Small intestine (tissue), 7 donors: ENCODE results near the gene UVSSA. TPM values are rescaled to one million over a fixed set of nuclear protein-coding genes. Genes with fewer than 3 reads are reported as not detected.

Experiments
- DNase-seq, 2 donors: peaks; one replicate each; pipeline versions ENCODE4 v3.0.0 to v3.0.0-alpha.2; 2013
- FAIRE-seq: peaks from 2 replicates; lab custom pipeline; 2012; peaks lifted over from hg19 to GRCh38; lab: Jason Lieb, UNC
- H3K27ac ChIP-seq, 3 donors: one replicate each; pipeline ENCODE4 v1.5.1; 2013; ENCODE audit warnings: low read length in 2 of 3, mild to moderate bottlenecking in 2 of 3, control low read depth in 1 of 3, inconsistent platforms in 1 of 3, low read depth in 1 of 3, moderate library complexity in 1 of 3
- H3K27me3 ChIP-seq, 3 donors: one replicate each; pipeline ENCODE4 v1.6.1; 2013; ENCODE audit warnings: low read length in 3 of 3, inconsistent platforms in 1 of 3; ENCODE audit not compliant: control insufficient read depth in 3 of 3, insufficient read depth in 3 of 3
- H3K36me3 ChIP-seq, 3 donors: one replicate each; pipeline ENCODE4 v1.6.1; 2013; ENCODE audit warnings: low read length in 3 of 3, inconsistent platforms in 1 of 3, low read depth in 1 of 3, mild to moderate bottlenecking in 1 of 3, moderate library complexity in 1 of 3; ENCODE audit not compliant: control insufficient read depth in 3 of 3, insufficient read depth in 2 of 3
- H3K4me1 ChIP-seq, 3 donors: one replicate each; pipeline ENCODE4 v1.6.1; 2013; ENCODE audit warnings: low read length in 2 of 3, inconsistent platforms in 1 of 3, low read depth in 1 of 3, mild to moderate bottlenecking in 1 of 3, moderate library complexity in 1 of 3; ENCODE audit not compliant: control insufficient read depth in 3 of 3, insufficient read depth in 2 of 3
- H3K4me3 ChIP-seq, 3 donors: one replicate each; pipeline ENCODE4 v1.5.1; 2013; ENCODE audit warnings: low read length in 3 of 3, control low read depth in 1 of 3, inconsistent platforms in 1 of 3, low read depth in 1 of 3, mild to moderate bottlenecking in 1 of 3, moderate library complexity in 1 of 3
- H3K9me3 ChIP-seq, 2 donors: one replicate each; pipeline ENCODE4 v1.6.1; 2013; ENCODE audit warnings: low read depth in 1 of 2, low read length in 1 of 2; ENCODE audit not compliant: control insufficient read depth in 2 of 2, insufficient read depth in 1 of 2
- WGBS, 3 donors: extraction: QIAGEN DNeasy Blood & Tissue Kit; methylation state at CpG; one replicate each; pipeline ENCODE4 v1.1.7; 2013; 5-methylcytosine and 5-hydroxymethylcytosine counted together
- polyA plus RNA-seq, 4 donors: library from polyadenylated mRNA; stranded (reverse) in 3 of 4; unstranded in 1 of 4; fragments of 200-250 nt in 3 of 4; fragments of 120-200 nt in 1 of 4; gene quantifications; one replicate each; pipeline versions ENCODE4 v1.2.1 to v1.2.3, GENCODE V29; 2013
- donor health status: healthy with polysubstance abuse.
- donor health status: control.
- donor health status: control.
- donor health status: Bipolar disorder and iron deficiency.
- donor health status: healthy.

Gene UVSSA
- polyA plus RNA-seq, 4 donors: 8.5 to 20.3 (median 9.8) TPM

DNA sequence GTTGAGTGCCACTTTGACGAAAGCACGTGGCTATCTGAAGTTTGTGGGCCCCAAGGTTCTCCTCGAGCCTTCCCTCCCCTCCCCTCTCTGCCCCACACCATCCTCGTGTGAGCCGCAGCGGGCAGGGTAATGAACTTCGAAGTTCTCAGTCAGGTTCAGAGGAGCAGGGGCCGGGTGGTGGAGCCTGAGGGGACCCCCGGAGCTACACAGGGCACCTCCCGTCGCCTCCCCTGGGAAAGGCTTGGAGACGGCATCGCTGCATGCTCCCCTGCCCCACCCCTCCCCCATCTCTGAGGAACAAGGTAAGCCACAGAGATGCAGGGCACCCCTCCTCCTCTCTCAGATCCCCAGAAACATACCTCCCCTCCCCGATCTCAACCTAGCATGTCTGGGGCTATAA lies 62.1 kb downstream of the UVSSA start:
- no peak for DNase-seq
- 38 to 53% (median 50%) methylated on average over 14 of the region's 14 CpGs for WGBS, 3 donors

DNA sequence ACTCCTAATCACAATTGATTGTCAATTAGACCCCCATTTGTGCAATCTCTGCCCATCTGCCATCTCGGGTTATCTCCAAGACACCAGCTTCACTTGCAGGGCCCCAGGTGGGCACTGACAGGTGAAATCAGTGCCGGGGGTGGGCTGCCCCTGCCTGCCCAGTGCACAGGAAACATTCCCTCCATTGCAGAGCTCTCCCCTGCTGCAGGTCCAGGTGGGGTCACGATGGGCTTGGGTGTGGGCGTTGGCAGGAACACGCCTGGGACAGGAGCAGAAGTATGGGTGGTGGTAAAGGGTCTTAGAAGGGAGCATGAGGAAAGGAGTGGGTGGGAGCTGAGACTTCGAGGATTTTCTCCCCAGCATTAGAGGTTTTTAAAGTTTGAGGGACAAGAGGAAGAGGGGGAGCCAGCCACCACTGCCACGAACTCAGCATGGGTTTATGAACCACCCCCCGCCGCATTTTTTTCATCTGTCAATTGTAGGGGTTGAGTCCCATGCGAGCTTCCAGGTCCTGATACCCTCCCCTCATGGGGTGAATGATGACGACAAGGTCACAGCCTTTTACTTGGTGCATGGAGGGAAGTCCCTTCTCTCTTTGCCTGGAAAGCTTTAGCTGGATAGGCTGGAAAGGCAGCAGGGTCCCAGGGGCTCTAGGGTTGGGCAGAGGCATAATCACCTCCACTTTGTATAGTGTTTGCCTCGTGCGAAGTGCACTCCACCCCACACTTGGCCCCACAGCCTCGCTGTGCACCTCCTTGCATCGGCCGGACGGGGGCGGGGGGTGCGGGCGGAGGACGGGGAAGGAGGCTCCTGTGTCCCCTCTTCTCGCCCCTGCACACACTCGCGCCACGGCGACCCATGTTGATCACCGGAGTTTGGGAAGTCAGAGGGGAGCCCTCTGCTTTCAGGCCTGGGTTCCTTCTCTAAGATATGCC lies 62.8 kb downstream of the UVSSA start:
- H3K36me3 ChIP-seq: no peaks in the 10 kb centered on the region
- WGBS, 3 donors: 49 to 52% (median 51%) methylated on average over 27 of the region's 27 CpGs
- no peak overlapping the region for H3K4me3 ChIP-seq
- FAIRE-seq (no peak), DNase-seq (no peak)
- no peaks in the 10 kb centered on the region for H3K4me1 ChIP-seq
- no peak overlapping the region for H3K27ac ChIP-seq
- H3K27me3 ChIP-seq: peaks cover 34 to 78% (median 48%) of the 10 kb centered on the region in 3 donors
- H3K9me3 ChIP-seq: no peaks in the 10 kb centered on the region

More for the DNA sequence above, 62.1 kb downstream of the UVSSA start:
- H3K4me1 ChIP-seq: no peaks in the 10 kb centered on the region
- no peaks in the 10 kb centered on the region for H3K9me3 ChIP-seq
- no peak overlapping the region for H3K4me3 ChIP-seq
- no peak for FAIRE-seq
- peaks cover 40 to 84% (median 55%) of the 10 kb centered on the region in 3 donors for H3K27me3 ChIP-seq
- H3K27ac ChIP-seq: no peak overlapping the region
- no peaks in the 10 kb centered on the region for H3K36me3 ChIP-seq

DNA sequence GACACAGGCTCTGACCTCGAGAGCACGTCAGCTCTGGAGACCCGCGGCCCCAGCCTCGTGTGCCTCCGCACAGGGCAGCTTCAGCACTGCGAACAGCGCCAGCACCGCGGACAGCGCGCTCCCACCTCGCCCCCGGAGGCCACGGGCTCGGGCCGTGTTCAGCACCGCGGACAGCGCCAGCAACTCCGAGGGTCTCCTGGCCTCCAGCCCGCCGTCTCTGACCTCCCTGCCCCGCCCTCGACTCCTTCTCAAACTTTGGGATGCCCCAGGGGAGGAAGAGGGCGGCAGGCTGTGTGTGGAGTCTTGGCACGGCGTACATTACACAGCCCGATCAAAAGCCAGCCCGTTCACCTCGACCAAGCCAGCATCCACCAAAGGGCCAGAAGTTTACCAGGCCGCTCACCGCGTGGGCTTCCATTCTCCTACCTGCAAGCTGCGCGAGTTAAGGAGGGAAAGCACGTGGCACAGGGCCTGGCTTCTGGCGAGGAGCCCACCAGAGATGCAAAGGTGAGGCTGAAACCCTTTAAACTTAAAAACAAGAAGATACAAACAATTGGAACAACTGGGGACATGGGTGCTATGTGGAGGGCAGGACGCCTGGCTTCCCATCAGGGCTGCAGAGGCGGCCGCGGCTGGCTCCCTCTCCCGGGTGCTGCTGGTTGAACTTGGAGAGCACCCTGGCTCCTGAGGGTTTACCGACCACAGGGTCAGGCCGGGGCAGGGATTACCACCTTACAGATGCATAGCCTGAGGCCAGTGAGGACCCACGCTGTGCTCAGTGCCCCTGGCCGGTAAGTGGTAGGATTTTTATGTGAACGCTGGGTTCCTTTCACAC lies 63.7 kb downstream of the UVSSA start:
- Histone ChIP-seq H3K4me1 (no peaks in the 10 kb centered on the region), H3K36me3 (no peaks in the 10 kb centered on the region), H3K9me3 (no peaks in the 10 kb centered on the region), H3K27ac (no peak overlapping the region), H3K4me3 (no peak overlapping the region), H3K27me3 (peaks cover 28 to 78% (median 50%) of the 10 kb centered on the region in 3 donors)
- 23 to 31% (median 29%) methylated on average over 46 to 48 of the region's 48 CpGs for WGBS, 3 donors
- FAIRE-seq: no peak
- DNase-seq: peak in 1 of 2 donors; percentile 72

DNA sequence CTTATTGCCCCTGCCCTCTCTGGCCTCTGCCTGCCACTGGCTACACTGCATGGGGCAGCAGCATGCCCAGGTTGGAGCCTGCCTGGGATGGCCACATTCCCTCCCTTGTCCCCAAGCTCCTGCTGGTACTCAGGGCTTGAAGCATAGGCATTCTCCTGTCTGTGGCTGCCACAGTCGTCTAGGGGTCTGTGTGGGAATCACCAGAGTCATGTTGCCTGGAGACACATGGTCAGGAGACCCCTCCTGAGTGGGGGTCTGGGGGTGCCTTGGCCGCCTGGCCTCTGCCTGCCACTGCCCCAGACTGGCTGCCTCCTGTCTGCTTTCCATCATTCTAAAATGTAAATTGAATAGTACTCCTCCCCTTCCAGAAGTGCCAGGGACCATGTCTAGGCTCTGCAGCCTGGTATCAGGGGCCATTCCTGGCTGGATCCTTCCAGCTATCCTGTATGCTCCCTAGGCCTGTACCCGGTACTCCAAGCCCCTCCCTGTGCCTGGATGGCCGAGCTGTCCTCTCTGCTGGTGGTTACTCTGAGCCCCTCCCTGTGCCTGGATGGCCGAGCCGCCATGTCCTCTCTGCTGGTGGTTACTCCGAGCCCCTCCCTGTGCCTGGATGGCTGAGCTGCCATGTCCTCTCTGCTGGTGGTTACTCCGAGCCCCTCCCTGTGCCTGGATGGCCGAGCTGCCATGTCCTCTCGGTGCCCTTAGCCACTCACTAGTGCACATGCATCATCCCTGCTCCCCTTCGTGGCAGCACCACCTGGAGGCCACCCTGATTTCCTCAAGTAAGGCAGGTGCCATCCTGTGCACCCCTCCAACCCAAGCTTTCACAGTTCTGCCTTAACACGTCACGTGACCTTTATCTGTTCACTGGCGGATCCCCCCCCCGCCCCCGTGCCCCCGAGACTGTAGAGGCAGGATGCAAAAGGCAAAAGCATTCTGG lies 64.7 kb downstream of the UVSSA start:
- WGBS, 3 donors: 39 to 49% (median 46%) methylated on average over 16 to 17 of the region's 17 CpGs
- H3K27me3 ChIP-seq: peaks cover 18 to 86% (median 52%) of the 10 kb centered on the region in 3 donors
- H3K27ac ChIP-seq: no peak overlapping the region
- DNase-seq: no peak
- no peak for FAIRE-seq
- H3K4me3 ChIP-seq: no peak overlapping the region
- H3K9me3 ChIP-seq: no peaks in the 10 kb centered on the region
- H3K36me3 ChIP-seq: no peaks in the 10 kb centered on the region
- H3K4me1 ChIP-seq: no peaks in the 10 kb centered on the region

DNA sequence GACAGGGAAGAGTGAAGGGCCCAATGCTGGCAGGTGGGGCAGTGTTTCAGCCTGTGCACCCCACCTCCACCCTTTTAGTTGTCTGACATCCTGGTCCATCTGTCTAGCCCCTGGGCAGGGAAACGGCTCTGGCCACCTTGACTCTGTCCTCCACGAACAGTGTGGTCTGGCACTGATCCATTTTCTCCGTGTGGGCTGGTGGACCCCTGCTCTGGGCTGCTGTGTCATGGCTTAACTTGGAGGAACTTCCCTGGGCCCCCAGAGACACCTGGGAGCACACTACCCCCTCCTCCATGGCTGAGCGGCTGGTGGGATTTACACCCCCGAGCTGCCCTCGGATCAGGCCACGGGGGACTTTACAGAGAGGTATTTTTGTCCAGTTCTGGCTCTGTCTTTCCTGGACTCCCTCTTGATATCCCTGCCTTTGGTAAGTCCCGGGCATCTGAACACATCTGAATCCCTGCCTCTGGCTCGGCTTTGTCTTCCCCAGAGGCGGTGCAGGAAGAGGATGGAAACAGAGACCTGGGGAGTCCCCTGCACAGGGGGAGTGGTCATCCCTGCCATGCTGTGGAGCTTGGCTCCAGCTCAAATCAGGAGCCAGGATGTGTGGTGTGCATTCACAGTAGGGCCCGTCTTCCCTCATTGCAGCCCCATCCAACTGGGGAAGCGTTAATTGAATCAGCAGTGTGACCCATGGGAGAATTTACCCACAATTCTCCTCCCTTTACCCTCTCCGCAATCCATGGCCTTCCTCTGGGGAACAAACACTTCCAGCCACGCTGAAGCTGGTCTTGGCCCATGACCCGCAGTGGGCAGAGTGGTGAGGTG lies 65.6 kb downstream of the UVSSA start:
- Histone ChIP-seq H3K9me3 (no peaks in the 10 kb centered on the region), H3K4me3 (no peak overlapping the region), H3K36me3 (no peaks in the 10 kb centered on the region), H3K27ac (no peak overlapping the region), H3K4me1 (no peaks in the 10 kb centered on the region), H3K27me3 (peaks cover 9 to 85% (median 45%) of the 10 kb centered on the region in 3 donors)
- DNase-seq: no peak
- no peak for FAIRE-seq
- WGBS, 3 donors: 62 to 66% (median 64%) methylated on average over 15 of the region's 15 CpGs

DNA sequence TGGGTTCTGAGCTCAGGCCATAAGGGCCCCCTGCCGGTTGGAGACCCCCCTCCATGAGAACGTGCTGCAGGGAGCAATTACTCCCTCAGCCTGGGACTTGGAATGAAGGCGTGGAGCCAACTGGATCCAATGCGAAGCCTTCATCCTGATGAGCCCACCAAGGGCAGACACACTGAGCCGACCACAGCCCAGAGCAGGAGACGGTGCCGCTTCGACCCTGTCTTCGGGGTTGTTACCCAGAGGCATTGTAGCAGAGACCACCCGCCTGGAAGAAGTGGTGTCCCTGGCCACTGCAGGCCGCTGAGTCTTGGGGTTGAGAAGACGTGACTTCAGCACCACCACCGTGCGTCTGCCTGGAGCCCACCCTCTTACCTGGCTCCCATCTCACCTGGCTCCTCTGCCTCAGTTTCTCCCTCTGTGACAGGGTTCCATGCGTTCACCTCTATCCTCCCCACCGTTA lies 66.2 kb downstream of the UVSSA start:
- Histone ChIP-seq H3K9me3 (no peaks in the 10 kb centered on the region), H3K36me3 (no peaks in the 10 kb centered on the region), H3K4me3 (no peak overlapping the region), H3K4me1 (no peaks in the 10 kb centered on the region), H3K27ac (no peak overlapping the region), H3K27me3 (peaks cover 5 to 85% (median 45%) of the 10 kb centered on the region in 3 donors)
- FAIRE-seq: no peak
- 65 to 78% (median 73%) methylated on average over 14 to 16 of the region's 16 CpGs for WGBS, 3 donors
- no peak for DNase-seq

DNA sequence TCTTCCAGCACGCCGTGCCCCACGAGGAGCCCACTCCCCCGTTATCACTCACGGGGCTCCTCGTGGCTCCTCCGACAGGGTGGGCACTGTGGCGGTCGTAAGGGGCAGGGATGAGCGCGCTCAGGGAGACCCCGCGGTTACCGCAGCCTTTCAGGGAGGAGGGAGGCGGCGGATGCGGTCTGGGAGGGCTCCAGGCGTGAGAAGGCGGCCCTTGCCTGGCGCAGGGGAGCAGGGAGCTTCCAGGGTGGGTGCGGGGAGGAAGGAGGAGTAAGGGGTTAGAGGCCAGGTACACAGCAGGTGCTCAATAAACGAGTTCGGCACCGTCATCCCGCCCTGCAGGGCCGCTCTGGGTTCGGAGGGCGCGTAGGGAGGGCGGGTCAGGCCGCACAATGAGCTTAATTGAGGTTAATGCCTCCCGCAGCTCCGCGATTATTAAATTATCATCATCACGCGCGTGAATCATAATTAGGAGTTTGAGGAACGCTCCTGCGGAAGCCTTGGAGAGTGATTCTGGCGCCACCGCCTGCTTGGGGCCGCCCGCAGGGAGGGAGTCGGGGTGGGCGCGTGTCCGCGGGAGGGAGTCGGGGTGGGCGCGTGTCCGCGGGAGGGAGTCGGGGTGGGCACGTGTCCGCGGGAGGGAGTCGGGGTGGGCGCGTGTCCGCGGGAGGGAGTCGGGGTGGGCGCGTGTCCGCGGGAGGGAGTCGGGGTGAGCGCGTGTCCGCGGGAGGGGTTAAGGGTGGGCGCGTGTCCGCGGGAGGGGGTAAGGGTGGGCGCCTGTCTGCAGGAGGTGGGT lies 66.9 kb downstream of the UVSSA start:
- Histone ChIP-seq H3K27me3 (peaks cover 3 to 84% (median 40%) of the 10 kb centered on the region in 3 donors), H3K36me3 (no peaks in the 10 kb centered on the region), H3K4me3 (no peak overlapping the region), H3K27ac (no peak overlapping the region), H3K4me1 (no peaks in the 10 kb centered on the region), H3K9me3 (no peaks in the 10 kb centered on the region)
- FAIRE-seq (no peak), DNase-seq (no peak)
- WGBS, 3 donors: 23 to 44% (median 36%) methylated on average over 49 to 75 of the region's 77 CpGs
